Gastroesophageal sphincter (tissue), 4 donors: ENCODE data around the gene CLK3. TPM values are rescaled to one million over a fixed set of nuclear protein-coding genes. Genes with fewer than 3 reads are reported as not detected.

Source experiments
- ATAC-seq: fragments of 150-250 bp; one replicate; pipeline ENCODE4 v1.9.1; 2016; ENCODE audit warnings: mild to moderate bottlenecking, moderate library complexity
- H3K27ac ChIP-seq, 4 donors: fragments of 200-600 bp; sonication (generic) in 3 of 4; 1 replicate in 3 of 4; 2 replicates in 1 of 4; pipeline ENCODE4 v1.5.1; 2016 to 2019
- H3K27me3 ChIP-seq: fragments of 200-600 bp; sonication (generic); one replicate; pipeline ENCODE4 v1.5.1; 2019
- H3K36me3 ChIP-seq, 2 donors: fragments of 200-600 bp; sonication (generic); one replicate each; pipeline ENCODE4 v1.5.1; 2019; ENCODE audit warnings: control low read depth in 1 of 2
- H3K4me1 ChIP-seq, 3 donors: fragments of 200-600 bp; sonication (generic); 1 replicate in 2 of 3; 2 replicates in 1 of 3; pipeline ENCODE4 v1.5.1; 2016 to 2019; ENCODE audit warnings: control low read depth in 2 of 3
- H3K4me3 ChIP-seq, 2 donors: fragments of 200-600 bp; sonication (generic); one replicate each; pipeline ENCODE4 v1.5.1; 2019; ENCODE audit warnings: mild to moderate bottlenecking in 1 of 2, moderate library complexity in 1 of 2
- H3K9me3 ChIP-seq, 3 donors: fragments of 200-600 bp; sonication (generic); one replicate each; pipeline ENCODE4 v1.5.1; 2017 to 2019; ENCODE audit warnings: control low read depth in 2 of 3
- EP300 ChIP-seq: sonication (generic); formaldehyde crosslinking; IDR thresholded peaks from one replicate; pipeline ENCODE4 v1.6.1; 2017; ENCODE audit warnings: antibody characterized with exemption, mild to moderate bottlenecking
- POLR2A ChIP-seq, 2 donors: fragments of 450-650 bp; IDR thresholded peaks; one replicate each; pipeline ENCODE4 v1.6.1; 2017; ENCODE audit warnings: antibody characterized with exemption in 2 of 2, mild to moderate bottlenecking in 2 of 2, moderate library complexity in 1 of 2
- POLR2AphosphoS5 ChIP-seq: sonication (generic); formaldehyde crosslinking; IDR thresholded peaks from one replicate; pipeline ENCODE4 v1.6.1; 2017; ENCODE audit warnings: antibody characterized with exemption
- WGBS, 2 donors: methylation state at CpG; one replicate each; pipeline ENCODE4 v1.1.5; 2018; ENCODE audit warnings: low coverage in 1 of 2; 5-methylcytosine and 5-hydroxymethylcytosine counted together
- total RNA-seq, 4 donors: library from RNA; depleted of rRNA; stranded (reverse); fragments of >200 nt; gene quantifications; one replicate each; pipeline ENCODE4 v1.1.0, GENCODE V29; 2016
- TF ChIP-seq, protein P1 (sequence below), 4 experiments: fragments of 200-600 bp in 2 of 4; fragments of 450-650 bp in 2 of 4; sonication (generic) in 1 of 4; IDR thresholded peaks; one replicate each; pipeline ENCODE4 v1.5.1; 2017 to 2019; ENCODE audit warnings: antibody characterized with exemption in 4 of 4, mild to moderate bottlenecking in 2 of 4, moderate library complexity in 2 of 4

The CLK3 gene
- total RNA-seq, 4 donors from 2014 or later, result 62.8 to 108 (median 82.5) TPM

DNA sequence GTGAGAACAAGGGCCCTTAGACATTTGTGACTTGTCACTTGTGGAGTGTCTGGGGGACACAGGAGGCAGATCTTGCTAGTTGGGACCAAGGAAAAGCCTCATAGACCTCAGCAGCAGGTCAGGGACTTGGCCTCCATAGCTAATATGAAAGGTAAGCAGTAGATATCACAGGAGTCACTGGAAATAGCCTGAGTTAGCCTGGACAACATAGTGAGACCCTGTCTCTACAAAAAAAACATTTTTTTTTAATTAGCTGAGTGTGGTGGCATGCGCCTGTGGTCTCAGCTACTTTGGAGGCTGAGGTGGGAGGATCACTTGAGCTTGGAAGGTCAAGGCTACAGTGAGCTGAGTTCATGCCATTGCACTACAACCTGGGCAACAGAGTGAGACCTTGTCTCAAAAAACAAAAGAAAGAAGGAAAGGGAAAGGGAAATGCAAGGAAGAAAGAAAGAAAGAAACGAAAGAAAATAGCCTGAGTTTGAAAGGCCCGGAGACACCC lies 37.1 kb upstream of the CLK3 start:
- H3K27me3 ChIP-seq, result no peaks in the 10 kb centered on the region
- TF ChIP-seq POLR2A (IDR thresholded peaks at IDR 0.05), result no peak
- TF ChIP-seq, protein P1, sequence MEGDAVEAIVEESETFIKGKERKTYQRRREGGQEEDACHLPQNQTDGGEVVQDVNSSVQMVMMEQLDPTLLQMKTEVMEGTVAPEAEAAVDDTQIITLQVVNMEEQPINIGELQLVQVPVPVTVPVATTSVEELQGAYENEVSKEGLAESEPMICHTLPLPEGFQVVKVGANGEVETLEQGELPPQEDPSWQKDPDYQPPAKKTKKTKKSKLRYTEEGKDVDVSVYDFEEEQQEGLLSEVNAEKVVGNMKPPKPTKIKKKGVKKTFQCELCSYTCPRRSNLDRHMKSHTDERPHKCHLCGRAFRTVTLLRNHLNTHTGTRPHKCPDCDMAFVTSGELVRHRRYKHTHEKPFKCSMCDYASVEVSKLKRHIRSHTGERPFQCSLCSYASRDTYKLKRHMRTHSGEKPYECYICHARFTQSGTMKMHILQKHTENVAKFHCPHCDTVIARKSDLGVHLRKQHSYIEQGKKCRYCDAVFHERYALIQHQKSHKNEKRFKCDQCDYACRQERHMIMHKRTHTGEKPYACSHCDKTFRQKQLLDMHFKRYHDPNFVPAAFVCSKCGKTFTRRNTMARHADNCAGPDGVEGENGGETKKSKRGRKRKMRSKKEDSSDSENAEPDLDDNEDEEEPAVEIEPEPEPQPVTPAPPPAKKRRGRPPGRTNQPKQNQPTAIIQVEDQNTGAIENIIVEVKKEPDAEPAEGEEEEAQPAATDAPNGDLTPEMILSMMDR (IDR thresholded peaks at IDR 0.05), result no peak
- no peak for TF ChIP-seq POLR2AphosphoS5
- no peak for TF ChIP-seq EP300
- H3K4me3 ChIP-seq, result no peak overlapping the region
- no peak for ATAC-seq
- no peak overlapping the region for H3K27ac ChIP-seq
- no peaks in the 10 kb centered on the region for H3K4me1 ChIP-seq
- 92% methylated on average over 3 of the region's 3 CpGs; no CpG with 5 or more reads in 1 of the 2 donors for WGBS, 2 donors
- H3K36me3 ChIP-seq, result peaks cover 0 to 87% of the 10 kb centered on the region in 2 donors
- H3K9me3 ChIP-seq, result no peaks in the 10 kb centered on the region

DNA sequence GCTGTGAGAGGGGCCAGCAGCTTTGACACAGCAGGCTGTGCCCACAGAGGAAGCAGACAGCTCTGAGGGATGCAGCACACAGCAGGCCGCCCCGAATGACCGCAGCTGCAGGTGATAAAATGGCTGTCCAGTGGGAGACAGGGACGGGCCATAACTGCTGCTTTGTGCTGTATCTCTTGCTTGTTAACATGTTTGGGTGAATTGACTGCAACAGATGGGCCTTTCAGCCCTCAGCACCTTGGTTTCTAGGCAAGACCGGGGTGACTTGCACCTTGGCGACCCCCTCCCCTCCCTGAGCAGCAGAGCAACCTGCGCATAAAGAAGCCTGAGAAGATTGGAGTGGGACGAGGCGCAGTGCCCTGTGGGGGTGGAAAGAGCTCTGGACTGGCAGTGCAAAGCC lies 36.6 kb upstream of the CLK3 start:
- TF ChIP-seq POLR2A (IDR thresholded peaks at IDR 0.05), result no peak
- peaks cover 0 to 83% of the 10 kb centered on the region in 2 donors for H3K36me3 ChIP-seq
- no peak overlapping the region for H3K4me3 ChIP-seq
- H3K9me3 ChIP-seq, result no peaks in the 10 kb centered on the region
- H3K27ac ChIP-seq, result no peak overlapping the region
- 87% methylated on average over 3 of the region's 9 CpGs; no CpG with 5 or more reads in 1 of the 2 donors for WGBS, 2 donors
- no peaks in the 10 kb centered on the region for H3K4me1 ChIP-seq
- no peak for ATAC-seq
- H3K27me3 ChIP-seq, result no peaks in the 10 kb centered on the region

DNA sequence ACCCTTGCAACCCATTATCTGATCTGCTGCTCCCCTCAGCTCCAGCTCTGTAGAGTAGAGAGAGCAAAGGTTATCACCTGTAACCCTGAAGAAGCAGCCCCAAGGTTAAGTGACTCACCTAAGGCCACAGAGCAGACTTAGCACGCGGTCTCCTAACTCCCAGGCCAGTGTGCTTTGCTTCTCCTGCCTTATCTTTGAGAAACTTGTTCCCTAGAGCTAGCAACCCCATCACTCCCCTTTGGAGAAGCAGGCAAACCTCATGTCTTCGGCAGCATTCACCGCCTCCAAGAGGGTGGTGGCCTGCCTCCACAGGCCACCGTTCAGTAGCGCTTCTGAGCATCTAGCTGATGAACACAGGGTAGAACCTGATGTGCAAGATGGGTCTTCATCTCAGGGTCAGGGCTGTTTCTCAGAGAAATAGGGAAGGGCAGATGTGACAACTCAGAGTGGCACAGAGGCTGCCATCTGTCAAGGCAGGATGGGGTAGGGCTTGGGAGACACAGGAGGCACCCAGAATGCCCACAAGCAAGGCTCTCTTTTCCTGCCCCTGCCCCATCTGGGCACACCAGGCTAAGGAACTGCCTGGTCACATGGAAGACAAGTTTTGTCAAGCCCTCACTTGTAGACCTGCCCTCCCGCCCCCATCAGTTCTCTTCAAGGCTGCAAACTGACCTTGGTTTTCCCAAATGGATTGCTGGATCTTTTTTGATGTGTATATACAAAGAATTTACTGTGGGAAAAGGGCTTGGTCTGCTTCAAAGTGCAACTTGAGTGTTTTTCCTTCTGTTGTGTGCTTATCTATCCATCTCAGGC lies 34.9 kb upstream of the CLK3 start:
- Histone ChIP-seq H3K36me3 (peaks cover 0 to 80% of the 10 kb centered on the region in 2 donors), H3K27me3 (no peaks in the 10 kb centered on the region), H3K4me1 (no peaks in the 10 kb centered on the region), H3K9me3 (no peaks in the 10 kb centered on the region), H3K4me3 (no peak overlapping the region), H3K27ac (no peak overlapping the region)
- TF ChIP-seq POLR2AphosphoS5, result no peak
- no peak for TF ChIP-seq POLR2A (IDR thresholded peaks at IDR 0.05)
- TF ChIP-seq, protein P1 (IDR thresholded peaks at IDR 0.05), result no peak
- TF ChIP-seq EP300, result no peak
- WGBS, 2 donors, result 92% methylated on average over 2 to 5 of the region's 7 CpGs
- no peak for ATAC-seq

DNA sequence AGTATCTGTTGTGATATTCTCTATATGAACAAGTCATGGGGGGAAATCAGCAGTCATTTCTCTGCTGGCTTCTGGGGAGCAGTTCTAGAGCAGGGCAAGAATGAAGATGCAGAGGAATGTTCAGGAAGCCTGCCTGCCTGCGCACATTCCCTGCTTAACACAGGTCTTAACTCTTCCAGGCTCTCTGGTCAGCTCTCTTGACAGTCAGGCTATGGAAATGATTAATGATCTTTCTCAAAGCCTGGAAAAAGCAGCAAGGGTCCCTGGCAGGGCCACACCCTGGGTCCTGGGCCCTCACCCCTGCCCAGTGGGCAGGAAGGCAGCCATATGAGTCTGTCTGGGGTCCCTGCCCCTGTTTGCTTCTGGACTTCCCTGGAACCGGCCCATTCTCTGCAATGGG lies 31.4 kb upstream of the CLK3 start:
- no peak for ATAC-seq
- no peak overlapping the region for H3K27ac ChIP-seq
- peaks cover 0 to 66% of the 10 kb centered on the region in 2 donors for H3K36me3 ChIP-seq
- TF ChIP-seq POLR2A (IDR thresholded peaks at IDR 0.05) (no peak), POLR2AphosphoS5 (no peak), EP300 (no peak)
- TF ChIP-seq, protein P1 (IDR thresholded peaks at IDR 0.05), result no peak
- no peaks in the 10 kb centered on the region for H3K9me3 ChIP-seq
- 43% methylated on average over 1 of the region's 2 CpGs; no CpG with 5 or more reads in 1 of the 2 donors for WGBS, 2 donors
- H3K27me3 ChIP-seq, result no peaks in the 10 kb centered on the region
- H3K4me1 ChIP-seq, result peaks cover 0 to 9% (median 0%) of the 10 kb centered on the region in 3 donors
- no peak overlapping the region for H3K4me3 ChIP-seq

DNA sequence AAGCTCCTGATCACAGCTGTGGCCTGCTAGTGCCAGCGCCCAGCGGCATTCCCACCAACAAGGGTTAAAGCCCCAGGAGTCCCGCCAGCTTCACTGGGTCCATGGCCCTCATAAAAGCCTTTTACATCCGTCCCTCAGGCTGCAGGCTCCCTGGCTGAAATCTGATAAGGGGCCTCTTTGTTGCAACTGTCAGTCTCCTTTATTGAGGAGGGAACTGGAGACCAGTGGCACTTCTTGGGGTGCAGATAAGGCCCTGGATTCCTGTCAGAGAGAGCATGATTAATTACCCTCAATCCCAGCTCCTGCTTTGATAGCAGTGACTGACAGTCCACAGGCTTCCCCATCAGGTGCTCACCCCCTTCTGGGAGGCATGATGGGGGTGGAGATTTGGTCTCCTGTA lies 30.9 kb upstream of the CLK3 start:
- peaks cover 0 to 12% (median 0%) of the 10 kb centered on the region in 3 donors for H3K4me1 ChIP-seq
- no peak for ATAC-seq
- WGBS, 2 donors, result 82 to 83% methylated on average over 2 to 4 of the region's 4 CpGs
- no peak overlapping the region for H3K27ac ChIP-seq
- no peaks in the 10 kb centered on the region for H3K27me3 ChIP-seq
- no peaks in the 10 kb centered on the region for H3K9me3 ChIP-seq
- no peak for TF ChIP-seq EP300
- TF ChIP-seq, protein P1 (IDR thresholded peaks at IDR 0.05), result no peak
- TF ChIP-seq POLR2A (IDR thresholded peaks at IDR 0.05), result no peak
- no peak for TF ChIP-seq POLR2AphosphoS5
- H3K4me3 ChIP-seq, result no peak overlapping the region
- peaks cover 0 to 66% of the 10 kb centered on the region in 2 donors for H3K36me3 ChIP-seq
